Activated CD4-positive, alpha-beta memory T cell treated with anti-CD3 and anti-CD28 coated beads, Interleukin-2, amount 10 ng/mL, durations not matched to agents 7 days and 5 days (primary cell): ENCODE results near the gene SGMS1. TPM values are rescaled to one million over a fixed set of nuclear protein-coding genes. Genes with fewer than 3 reads are reported as not detected.

Source experiments
- CTCF ChIA-PET: fragments of 350-600 bp; sonication (Branson Sonifier 250); formaldehyde crosslinking; loops from one replicate; lab custom pipeline; 2021; ENCODE audit warnings: antibody characterized with exemption, inconsistent platforms; lab: Charles Lee
- POLR2A ChIA-PET: fragments of 350-600 bp; sonication (Branson Sonifier 250); formaldehyde crosslinking; loops from one replicate; lab custom pipeline; 2021; ENCODE audit warnings: antibody characterized with exemption; lab: Charles Lee
- DNase-seq: peaks from one replicate; pipeline ENCODE4 v3.0.0-alpha.2; 2020
- H3K27ac Mint-ChIP-seq: one replicate; pipeline ENCODE4 v1.8.0; 2021; ENCODE audit warnings: mild to moderate bottlenecking, mixed read lengths
- H3K27me3 Mint-ChIP-seq: one replicate; pipeline ENCODE4 v1.8.0; 2021; ENCODE audit warnings: mixed read lengths
- H3K36me3 Mint-ChIP-seq: one replicate; pipeline ENCODE4 v1.8.0; 2021; ENCODE audit warnings: low read depth, mixed read lengths
- H3K4me1 Mint-ChIP-seq: one replicate; pipeline ENCODE4 v1.8.0; 2021; ENCODE audit warnings: mixed read lengths
- H3K4me3 Mint-ChIP-seq: one replicate; pipeline ENCODE4 v1.8.0; 2021; ENCODE audit warnings: mild to moderate bottlenecking, mixed read lengths
- H3K9me3 Mint-ChIP-seq: one replicate; pipeline ENCODE4 v1.8.0; 2021; ENCODE audit warnings: mixed read lengths
- total RNA-seq, 2 experiments: library from RNA; stranded (reverse); gene quantifications; one replicate each; pipeline ENCODE4 v1.2.3, GENCODE V29; 2021

SGMS1 gene
- total RNA-seq, 2 experiments from 2014 or later: 18.9 to 19.9 TPM

DNA sequence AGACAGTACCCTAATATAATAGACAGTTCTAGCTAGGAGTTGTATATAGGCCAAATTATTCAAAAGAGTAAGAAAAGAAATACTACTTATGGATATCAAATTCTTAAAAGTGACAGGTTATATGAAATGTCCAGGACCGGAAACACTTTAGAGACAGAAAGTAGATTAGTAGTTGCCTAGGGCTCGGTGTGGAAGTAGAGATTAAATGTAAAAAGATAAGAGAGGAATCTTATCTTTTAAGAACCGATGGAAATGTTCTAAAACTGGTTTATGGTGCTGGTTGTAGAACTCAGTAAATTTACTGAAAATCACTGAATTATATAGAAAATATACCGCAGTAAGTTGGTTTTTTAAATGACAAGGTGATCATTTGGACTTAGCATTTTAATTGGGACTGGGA, 224.9 kb downstream of the SGMS1 start:
- Mint-ChIP-seq H3K4me1 (peaks cover 54% of the 10 kb centered on the region), H3K27me3 (no peaks in the 10 kb centered on the region), H3K36me3 (peaks cover 17% of the 10 kb centered on the region), H3K27ac (no peak overlapping the region), H3K4me3 (no peak overlapping the region), H3K9me3 (no peaks in the 10 kb centered on the region)
- CTCF ChIA-PET: interaction anchor here (1.0 to 3.0 kb wide), 2 partner anchors 19 to 31 kb away, joined by 3 to 13 read pairs; no protein-coding TSS in a partner anchor
- DNase-seq: no peak
- POLR2A ChIA-PET: interaction anchor here (1.9 to 4.7 kb wide), 2 partner anchors 13 to 18 kb away, joined by 7 to 52 read pairs; no protein-coding TSS in a partner anchor

GRCh38 chr10:50398381-50398780, 225.4 kb downstream of the SGMS1 start:
- peaks cover 54% of the 10 kb centered on the region for H3K4me1 Mint-ChIP-seq
- no peaks in the 10 kb centered on the region for H3K9me3 Mint-ChIP-seq
- POLR2A ChIA-PET: interaction anchor here (1.9 to 4.7 kb wide), 3 partner anchors 13 to 238 kb away, joined by 7 to 52 read pairs (median 7); no protein-coding TSS in a partner anchor
- H3K27me3 Mint-ChIP-seq: no peaks in the 10 kb centered on the region
- DNase-seq: no peak
- H3K4me3 Mint-ChIP-seq: no peak overlapping the region
- no peak overlapping the region for H3K27ac Mint-ChIP-seq
- H3K36me3 Mint-ChIP-seq: peaks cover 17% of the 10 kb centered on the region
- CTCF ChIA-PET: interaction anchor here (1.0 to 3.0 kb wide), 2 partner anchors 19 to 30 kb away, joined by 3 to 13 read pairs; no protein-coding TSS in a partner anchor

DNA sequence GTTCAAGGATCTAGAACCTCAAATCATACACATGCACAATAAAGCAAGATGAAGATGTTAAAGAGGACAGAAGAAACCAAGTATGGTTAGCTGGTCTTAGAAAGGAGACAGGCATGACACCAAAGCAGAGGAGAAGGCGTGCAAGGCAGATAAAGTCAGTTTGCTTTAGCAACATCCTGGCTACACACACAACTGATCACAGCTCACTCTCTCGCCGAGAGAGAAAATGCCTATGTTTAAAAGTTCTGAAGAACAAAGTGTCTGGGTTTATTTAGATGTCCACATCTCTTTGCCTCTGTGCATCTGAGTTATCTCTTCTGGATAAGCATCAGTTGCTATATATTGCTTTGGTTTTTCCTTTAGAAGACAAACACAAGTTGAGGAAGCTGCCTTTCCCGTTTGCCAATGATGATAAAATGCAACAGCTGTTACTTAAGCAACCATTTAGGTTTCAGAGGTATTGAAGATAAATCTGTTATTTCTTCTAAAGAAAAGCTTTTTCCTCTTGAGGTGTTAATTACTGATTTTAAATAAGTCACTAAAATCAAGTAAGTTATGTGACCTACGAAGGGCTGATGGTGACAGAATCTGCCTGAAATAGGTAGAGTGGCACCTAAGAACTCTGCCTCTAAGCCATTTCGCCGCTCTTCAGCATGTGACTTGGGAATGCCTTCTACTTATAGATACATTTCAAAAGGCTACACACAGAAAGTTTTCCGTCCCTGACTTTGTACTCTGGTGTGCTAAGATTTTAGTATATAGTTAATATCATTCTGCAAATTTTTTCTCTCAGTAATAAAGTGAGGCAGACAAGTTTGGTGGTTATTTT, 226.2 kb downstream of the SGMS1 start:
- no peaks in the 10 kb centered on the region for H3K27me3 Mint-ChIP-seq
- peaks cover 17% of the 10 kb centered on the region for H3K36me3 Mint-ChIP-seq
- H3K4me3 Mint-ChIP-seq: peak overlapping the region; percentile 49
- CTCF ChIA-PET: interaction anchor here (0.9 to 3.0 kb wide), 5 partner anchors 16 to 115 kb away, joined by 3 to 13 read pairs (median 6); no protein-coding TSS in a partner anchor
- DNase-seq: peak; percentile 20
- peaks cover 59% of the 10 kb centered on the region for H3K4me1 Mint-ChIP-seq
- peak overlapping the region; percentile 85 for H3K27ac Mint-ChIP-seq
- no peaks in the 10 kb centered on the region for H3K9me3 Mint-ChIP-seq
- POLR2A ChIA-PET: interaction anchor here (1.6 to 4.7 kb wide), 6 partner anchors 14 to 239 kb away, joined by 6 to 52 read pairs (median 8); no protein-coding TSS in a partner anchor

- POLR2A ChIA-PET: interaction anchor here (1.1 to 4.7 kb wide), 7 partner anchors 15 to 240 kb away, joined by 4 to 52 read pairs (median 7); no protein-coding TSS in a partner anchor
Observed at GRCh38 chr10:50396491-50397311, 227.1 kb downstream of the SGMS1 start.

DNA sequence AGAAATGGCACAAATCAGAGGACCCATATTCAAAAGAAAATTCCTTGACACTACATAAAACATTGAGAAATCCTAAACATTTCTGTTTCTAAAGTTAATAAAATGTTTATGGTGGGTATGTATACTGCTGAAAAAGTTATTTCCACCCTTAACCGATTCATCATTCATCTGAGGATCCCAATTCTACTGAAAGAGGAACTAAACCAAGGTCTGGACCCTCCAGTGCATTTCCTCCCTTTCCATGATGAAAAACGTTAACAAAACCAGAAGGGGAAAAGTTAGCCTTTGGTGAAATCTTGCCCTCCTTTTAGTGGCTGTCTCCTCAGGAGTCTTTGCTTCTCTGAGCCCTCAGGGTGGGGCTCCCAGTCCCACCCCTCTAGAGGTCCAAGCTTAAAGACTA, 227.9 kb downstream of the SGMS1 start:
- no peak for DNase-seq
- H3K4me3 Mint-ChIP-seq: no peak overlapping the region
- H3K9me3 Mint-ChIP-seq: no peaks in the 10 kb centered on the region
- no peaks in the 10 kb centered on the region for H3K27me3 Mint-ChIP-seq
- ChIA-PET CTCF (interaction anchor here (1.1 to 3.0 kb wide), 4 partner anchors 18 to 28 kb away, joined by 3 to 13 read pairs (median 7); no protein-coding TSS in a partner anchor), POLR2A (interaction anchor here (1.1 to 4.7 kb wide), 3 partner anchors 15 to 229 kb away, joined by 3 to 52 read pairs (median 4); no protein-coding TSS in a partner anchor)
- peaks cover 52% of the 10 kb centered on the region for H3K4me1 Mint-ChIP-seq
- peak overlapping the region; percentile 85 for H3K27ac Mint-ChIP-seq
- peaks cover 12% of the 10 kb centered on the region for H3K36me3 Mint-ChIP-seq

More at GRCh38 chr10:50396491-50397311, 227.1 kb downstream of the SGMS1 start:
- peaks cover 59% of the 10 kb centered on the region for H3K4me1 Mint-ChIP-seq
- H3K27ac Mint-ChIP-seq: peak overlapping the region; percentile 85
- no peaks in the 10 kb centered on the region for H3K27me3 Mint-ChIP-seq
- peak; percentile 35 for DNase-seq
- no peaks in the 10 kb centered on the region for H3K9me3 Mint-ChIP-seq
- CTCF ChIA-PET: interaction anchor here (0.6 to 3.0 kb wide), 4 partner anchors 15 to 116 kb away, joined by 3 to 13 read pairs (median 8); no protein-coding TSS in a partner anchor
- H3K4me3 Mint-ChIP-seq: peak overlapping the region; percentile 49
- peaks cover 17% of the 10 kb centered on the region for H3K36me3 Mint-ChIP-seq

DNA sequence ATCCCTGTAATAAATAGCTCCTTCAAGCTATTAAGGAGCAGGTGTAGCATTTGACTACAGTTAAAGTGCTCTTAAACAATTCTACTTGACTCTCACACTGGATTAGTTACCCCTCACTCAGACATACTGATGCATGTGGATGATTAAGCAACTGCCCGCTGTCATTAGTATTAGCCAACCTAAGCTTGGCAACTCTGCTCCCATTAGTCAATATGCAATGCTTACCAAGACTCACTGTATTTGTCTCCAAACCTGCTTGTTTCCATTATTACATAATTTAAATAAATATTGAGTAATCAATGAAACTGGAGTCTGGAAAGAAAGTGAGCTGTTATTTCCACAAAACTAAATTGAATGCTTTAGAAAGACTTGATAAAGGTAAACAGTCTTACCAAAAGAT, 228.5 kb downstream of the SGMS1 start:
- Mint-ChIP-seq H3K4me1 (peaks cover 46% of the 10 kb centered on the region), H3K4me3 (no peak overlapping the region), H3K9me3 (no peaks in the 10 kb centered on the region), H3K36me3 (peaks cover 14% of the 10 kb centered on the region), H3K27ac (no peak overlapping the region), H3K27me3 (no peaks in the 10 kb centered on the region)
- POLR2A ChIA-PET: interaction anchor here (1.0 to 4.7 kb wide), 3 partner anchors 11 to 22 kb away, joined by 3 to 52 read pairs (median 3); no protein-coding TSS in a partner anchor
- no peak for DNase-seq
- CTCF ChIA-PET: interaction anchor here (1.1 to 1.5 kb wide), 2 partner anchors 18 to 28 kb away, joined by 3 to 5 read pairs; no protein-coding TSS in a partner anchor

GRCh38 chr10:50394832-50395231, 228.9 kb downstream of the SGMS1 start:
- H3K9me3 Mint-ChIP-seq: no peaks in the 10 kb centered on the region
- ChIA-PET CTCF (interaction anchor here (1.1 to 1.5 kb wide), 2 partner anchors 19 to 27 kb away, joined by 3 to 5 read pairs; no protein-coding TSS in a partner anchor), POLR2A (interaction anchor here (0.8 to 4.7 kb wide), 4 partner anchors 11 to 36 kb away, joined by 3 to 52 read pairs (median 3); no protein-coding TSS in a partner anchor)
- H3K36me3 Mint-ChIP-seq: peaks cover 14% of the 10 kb centered on the region
- H3K27ac Mint-ChIP-seq: no peak overlapping the region
- DNase-seq: no peak
- H3K4me1 Mint-ChIP-seq: peaks cover 46% of the 10 kb centered on the region
- H3K27me3 Mint-ChIP-seq: no peaks in the 10 kb centered on the region
- no peak overlapping the region for H3K4me3 Mint-ChIP-seq

- CTCF ChIA-PET: no interaction called here
- H3K9me3 Mint-ChIP-seq: no peaks in the 10 kb centered on the region
- H3K27me3 Mint-ChIP-seq: no peaks in the 10 kb centered on the region
- no peak overlapping the region for H3K4me3 Mint-ChIP-seq
- H3K4me1 Mint-ChIP-seq: peaks cover 44% of the 10 kb centered on the region
- POLR2A ChIA-PET: interaction anchor here (0.8 kb wide), 1 partner anchor 37 kb away, joined by 3 read pairs; no protein-coding TSS in a partner anchor
- no peak overlapping the region for H3K27ac Mint-ChIP-seq
- no peak for DNase-seq
- H3K36me3 Mint-ChIP-seq: peaks cover 14% of the 10 kb centered on the region
Observed at GRCh38 chr10:50393784-50394467, 229.8 kb downstream of the SGMS1 start.

GRCh38 chr10:50392966-50393718, 230.6 kb downstream of the SGMS1 start:
- peaks cover 39% of the 10 kb centered on the region for H3K4me1 Mint-ChIP-seq
- no peak overlapping the region for H3K27ac Mint-ChIP-seq
- no peaks in the 10 kb centered on the region for H3K9me3 Mint-ChIP-seq
- ChIA-PET POLR2A (no interaction called here), CTCF (no interaction called here)
- DNase-seq: no peak
- no peaks in the 10 kb centered on the region for H3K27me3 Mint-ChIP-seq
- H3K4me3 Mint-ChIP-seq: no peak overlapping the region
- H3K36me3 Mint-ChIP-seq: peaks cover 14% of the 10 kb centered on the region

- ChIA-PET POLR2A (no interaction called here), CTCF (no interaction called here)
- no peaks in the 10 kb centered on the region for H3K27me3 Mint-ChIP-seq
- DNase-seq: no peak
- peaks cover 37% of the 10 kb centered on the region for H3K4me1 Mint-ChIP-seq
- H3K27ac Mint-ChIP-seq: no peak overlapping the region
- H3K4me3 Mint-ChIP-seq: no peak overlapping the region
- no peaks in the 10 kb centered on the region for H3K9me3 Mint-ChIP-seq
- peaks cover 14% of the 10 kb centered on the region for H3K36me3 Mint-ChIP-seq
Observed at GRCh38 chr10:50392426-50392825, 231.3 kb downstream of the SGMS1 start.

GRCh38 chr10:50390302-50390701, 233.5 kb downstream of the SGMS1 start:
- ChIA-PET CTCF (interaction anchor here (1.0 kb wide), 1 partner anchor 23 kb away, joined by 3 read pairs; no protein-coding TSS in a partner anchor), POLR2A (no interaction called here)
- no peak for DNase-seq
- Mint-ChIP-seq H3K36me3 (peaks cover 19% of the 10 kb centered on the region), H3K4me3 (no peak overlapping the region), H3K27me3 (no peaks in the 10 kb centered on the region), H3K9me3 (no peaks in the 10 kb centered on the region), H3K4me1 (peaks cover 21% of the 10 kb centered on the region), H3K27ac (no peak overlapping the region)
